Activated CD8-positive, alpha-beta memory T cell treated with anti-CD3 and anti-CD28 coated beads, Interleukin-2, amount 50 U/mL, for 1 hour (primary cell): ENCODE results near the gene INPP5A.
"Not testable (repeated sequence)": the region's sequence is repeated elsewhere in the genome, so short reads cannot be mapped to it uniquely, and the experiment has no call there.

ENCODE experiments used
- DNase-seq: peaks from one replicate; pipeline ENCODE4 v3.0.0-alpha.2; 2020; ENCODE audit errors: extremely low read depth

The INPP5A gene

DNA sequence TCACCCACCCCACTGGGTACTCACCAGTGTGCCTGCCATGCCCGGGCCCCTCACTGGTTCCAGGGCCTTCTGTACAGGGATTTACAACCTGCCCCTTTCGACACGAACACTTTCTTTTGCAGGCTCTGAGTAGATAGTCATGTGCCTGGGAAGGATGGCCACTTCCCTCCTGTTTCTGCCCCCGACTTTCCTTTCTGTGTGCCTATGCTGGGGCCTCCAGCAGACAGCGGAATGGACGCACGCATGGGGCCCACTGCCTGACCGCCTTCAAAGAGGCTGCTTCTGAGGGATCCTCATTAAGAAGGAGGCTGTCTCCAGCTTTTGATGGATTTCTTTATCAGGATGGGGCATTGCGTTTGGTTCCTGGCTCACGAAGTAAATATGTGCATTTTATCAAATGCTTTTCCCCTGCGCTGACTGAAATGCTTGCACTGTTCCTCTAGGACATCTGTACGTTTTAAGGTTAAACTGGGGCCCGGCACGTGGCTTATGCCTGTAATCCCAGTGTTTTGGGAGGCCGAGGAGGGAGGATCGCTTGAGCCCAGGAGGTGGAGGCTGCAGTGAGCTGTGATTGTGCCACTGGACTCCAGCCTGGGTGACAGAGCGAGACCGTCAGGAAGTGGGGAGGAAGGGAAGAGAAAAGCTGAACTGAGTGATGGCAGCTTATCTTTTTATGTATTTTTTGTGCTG lies 277.7 kb downstream of the INPP5A start:
- DNase-seq: no peak

DNA sequence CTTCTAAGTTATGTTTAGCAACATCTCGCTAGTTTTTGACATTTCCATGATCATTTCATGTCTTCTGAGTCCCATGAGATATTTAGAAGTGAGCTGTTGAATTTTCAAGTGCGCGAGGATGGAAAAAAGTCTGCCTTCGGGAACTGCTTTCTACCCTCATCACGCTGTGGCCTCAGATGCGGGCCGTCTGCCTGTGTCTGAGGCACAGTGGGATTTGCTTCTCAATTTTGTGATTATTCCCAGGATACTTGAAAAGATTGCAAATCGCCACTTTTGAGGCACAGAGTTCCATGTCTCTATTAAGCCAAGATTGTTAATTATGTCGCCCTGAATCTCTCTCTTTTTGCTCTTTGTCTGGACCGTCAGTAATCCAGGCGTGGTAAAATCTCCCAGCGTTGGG lies 279.1 kb downstream of the INPP5A start:
- no peak for DNase-seq

DNA sequence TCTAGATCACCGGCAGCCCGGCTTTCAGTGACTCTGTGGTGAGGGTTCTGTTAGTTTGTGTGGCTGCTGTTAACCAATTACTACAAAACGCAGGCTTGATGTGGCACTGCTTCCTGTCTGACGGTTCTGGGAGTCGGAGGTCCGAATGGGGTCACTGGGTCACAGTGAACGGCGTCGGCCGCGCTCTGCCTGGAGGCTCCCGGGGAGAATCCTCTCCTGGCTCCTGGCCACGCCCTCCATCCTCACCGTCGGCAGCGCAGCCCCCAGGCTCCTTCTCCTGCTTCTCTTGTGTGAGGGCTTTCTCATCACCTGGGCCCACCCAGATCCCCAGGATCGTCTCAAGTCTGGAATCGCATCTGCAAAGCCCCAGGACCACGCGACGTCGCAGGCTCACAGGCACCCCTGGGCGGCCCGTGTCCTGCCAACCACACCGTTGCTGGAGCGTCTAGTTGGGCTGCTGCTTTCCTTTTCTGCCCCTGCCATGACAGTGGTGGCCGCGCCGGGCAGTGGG lies 280.2 kb downstream of the INPP5A start:
- no peak for DNase-seq

DNA sequence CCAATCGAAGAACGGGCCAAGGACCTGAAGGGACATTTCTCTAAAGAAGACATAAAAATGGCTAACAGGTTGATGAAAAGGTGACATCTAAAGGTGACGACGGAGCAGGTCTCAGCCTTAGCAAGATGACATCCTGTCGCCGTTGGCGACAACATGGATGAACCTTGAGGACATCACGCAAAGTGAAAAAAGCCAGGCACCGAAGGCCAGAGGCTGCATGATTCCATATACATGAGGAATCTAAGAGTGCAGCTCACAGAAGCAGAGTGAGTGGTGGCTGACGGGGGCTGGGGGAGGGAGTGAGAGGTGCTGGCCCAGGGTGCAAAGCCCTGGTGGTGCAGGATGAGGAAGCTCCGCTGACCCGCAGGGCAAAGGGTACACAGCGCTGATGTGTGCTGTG lies 282.5 kb downstream of the INPP5A start:
- DNase-seq: no peak

DNA sequence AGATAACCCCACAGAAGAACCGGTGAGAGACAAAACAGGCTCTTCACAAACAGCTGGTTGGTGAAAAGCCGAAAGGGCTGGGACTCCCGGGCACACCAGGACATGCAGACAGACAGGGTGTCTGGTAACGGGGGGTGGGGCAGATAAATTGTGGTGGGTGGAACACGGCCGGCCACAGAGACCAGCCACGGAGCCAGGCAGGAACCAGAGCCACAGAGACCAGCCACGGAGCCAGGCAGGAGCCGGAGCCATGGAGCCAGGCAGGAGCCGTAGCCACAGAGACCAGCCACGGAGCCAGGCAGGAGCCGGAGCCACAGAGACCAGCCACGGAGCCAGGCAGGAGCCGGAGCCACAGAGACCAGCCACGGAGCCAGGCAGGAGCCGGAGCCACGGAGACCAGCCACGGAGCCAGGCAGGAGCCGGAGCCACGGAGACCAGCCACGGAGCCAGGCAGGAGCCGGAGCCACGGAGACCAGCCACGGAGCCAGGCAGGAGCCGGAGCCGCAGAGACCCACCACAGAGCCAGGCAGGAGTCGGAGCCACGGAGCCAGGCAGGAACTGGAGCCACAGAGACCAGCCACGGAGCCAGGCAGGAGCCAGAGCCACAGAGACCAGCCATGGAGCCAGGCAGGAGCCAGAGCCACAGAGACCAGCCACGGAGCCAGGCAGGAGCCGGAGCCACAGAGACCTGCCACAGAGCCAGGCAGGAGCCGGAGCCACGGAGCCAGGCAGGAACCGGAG lies 288.4 kb downstream of the INPP5A start:
- not testable (repeated sequence) for DNase-seq

DNA sequence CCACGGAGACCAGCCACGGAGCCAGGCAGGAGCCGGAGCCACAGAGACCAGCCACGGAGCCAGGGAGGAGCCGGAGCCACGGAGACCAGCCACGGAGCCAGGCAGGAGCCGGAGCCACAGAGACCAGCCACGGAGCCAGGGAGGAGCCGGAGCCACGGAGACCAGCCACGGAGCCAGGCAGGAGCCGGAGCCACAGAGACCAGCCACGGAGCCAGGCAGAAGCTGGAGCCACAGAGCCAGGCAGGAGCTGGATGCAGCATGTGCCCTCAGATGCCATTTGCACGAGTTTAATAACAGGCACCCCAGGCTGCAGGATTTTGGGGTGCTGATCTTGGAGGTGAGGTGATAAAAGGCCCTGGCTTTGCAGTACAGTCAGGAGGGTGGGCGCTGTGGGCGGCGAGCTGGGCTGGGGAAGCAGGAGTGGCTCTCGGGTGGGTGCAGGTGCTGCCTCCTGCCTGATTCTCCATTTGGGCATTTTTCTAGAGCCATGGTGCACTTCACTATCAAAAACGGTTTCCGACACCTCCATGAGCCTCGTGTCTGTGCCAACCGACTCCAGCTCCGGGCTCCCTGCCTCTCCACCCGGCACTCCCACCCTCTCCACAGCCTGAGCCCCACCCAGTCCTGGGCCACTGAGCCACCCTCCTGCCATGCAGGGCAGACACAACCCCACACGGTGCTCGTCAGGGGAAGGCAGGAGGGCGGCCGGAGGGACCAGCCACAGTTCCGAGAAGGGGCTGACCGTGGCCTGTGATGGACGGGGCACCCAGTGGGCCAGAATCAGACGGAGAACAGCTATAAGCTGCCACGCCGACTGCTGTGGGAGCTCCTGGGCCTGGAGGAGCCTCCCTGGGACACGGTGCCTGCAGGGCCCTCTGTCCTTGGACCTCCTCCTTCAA lies 289.2 kb downstream of the INPP5A start:
- no peak for DNase-seq

DNA sequence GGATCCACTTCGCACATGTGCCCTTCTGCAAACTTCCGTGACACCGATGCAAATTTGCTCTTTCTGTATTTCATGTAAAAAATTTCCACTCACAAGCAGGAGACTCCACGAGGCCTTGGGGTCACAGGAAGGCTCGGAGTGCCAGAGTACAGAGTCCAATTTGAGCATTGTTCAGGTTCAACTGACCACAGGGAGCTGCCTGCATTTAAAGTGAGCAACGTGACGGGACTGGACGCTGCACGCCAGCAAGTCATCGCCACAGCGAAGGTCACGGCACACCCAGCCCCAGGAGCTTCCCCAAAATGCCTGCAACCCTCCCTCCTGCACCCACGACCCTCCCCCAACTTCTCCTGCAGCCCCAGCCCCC lies 289.8 kb downstream of the INPP5A start:
- no peak for DNase-seq

DNA sequence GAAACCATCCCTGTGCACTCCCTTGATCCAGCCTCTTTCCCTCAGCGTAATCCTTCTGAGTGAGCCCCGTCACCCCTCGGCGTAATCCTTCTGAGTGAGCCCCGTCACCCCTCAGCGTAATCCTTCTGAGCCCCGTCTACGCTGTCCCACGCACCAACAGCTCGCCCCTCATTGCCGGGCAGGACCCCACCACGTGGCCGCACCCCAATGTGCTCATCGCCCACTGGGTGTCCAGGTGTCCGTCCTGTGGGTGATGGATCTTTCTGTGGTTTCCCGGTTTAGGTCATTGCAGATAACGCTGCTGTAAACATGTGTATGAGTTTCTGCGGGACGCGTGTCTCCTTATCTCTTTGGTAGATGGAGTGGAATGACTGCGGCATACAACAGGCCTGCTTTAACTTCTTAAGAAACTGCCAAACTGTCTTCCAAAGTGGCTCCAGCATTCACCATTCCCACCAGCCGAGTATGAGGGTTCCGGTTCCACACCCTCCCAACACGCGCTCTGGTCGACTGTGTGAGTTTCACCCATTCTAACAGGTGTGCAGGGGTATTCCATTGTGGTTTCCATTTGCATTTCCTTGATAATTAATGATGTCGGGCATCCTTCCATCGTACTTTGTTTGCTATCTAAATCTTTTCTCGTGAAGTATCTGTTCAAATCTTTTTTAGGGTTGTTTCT lies 290.4 kb downstream of the INPP5A start:
- DNase-seq: no peak

DNA sequence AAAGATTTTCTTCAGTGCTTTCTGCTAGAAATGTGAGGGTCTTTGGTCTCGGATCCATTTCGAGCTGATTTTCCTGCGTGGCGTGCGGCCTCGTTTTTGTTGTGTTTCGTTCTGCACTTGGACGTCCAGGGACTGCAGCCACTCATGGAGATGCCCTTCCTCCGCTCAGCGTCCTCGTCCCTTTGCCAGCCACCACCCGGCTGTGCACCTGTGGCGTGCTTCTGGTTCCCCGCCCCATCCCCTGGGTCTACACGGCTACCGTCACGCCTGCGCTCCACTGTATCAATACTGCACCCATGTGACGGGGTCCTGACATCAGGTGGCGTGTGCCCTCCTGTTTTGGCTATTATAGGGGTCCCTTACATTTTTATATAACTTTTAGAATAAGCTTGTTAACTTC lies 291.1 kb downstream of the INPP5A start:
- DNase-seq: no peak

DNA sequence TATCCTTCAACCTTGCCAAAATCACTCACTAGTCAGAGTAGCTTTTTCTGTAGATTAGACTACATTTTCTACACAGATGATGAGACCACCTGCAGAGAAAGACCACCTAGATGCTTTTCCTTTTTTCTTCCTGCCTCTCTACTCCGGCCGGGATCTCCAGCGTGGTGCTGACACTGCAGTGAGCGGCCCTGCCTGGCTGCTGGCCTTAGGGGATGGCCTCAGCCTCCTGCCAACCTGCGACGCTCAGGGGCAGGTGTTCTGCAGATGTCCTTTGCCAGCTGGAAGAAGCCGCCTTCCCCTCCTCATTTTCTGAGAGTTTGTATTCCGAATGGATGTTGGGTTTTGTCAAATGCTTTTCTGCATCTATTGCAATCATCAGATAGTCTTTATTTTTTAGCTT lies 291.8 kb downstream of the INPP5A start:
- DNase-seq: no peak

DNA sequence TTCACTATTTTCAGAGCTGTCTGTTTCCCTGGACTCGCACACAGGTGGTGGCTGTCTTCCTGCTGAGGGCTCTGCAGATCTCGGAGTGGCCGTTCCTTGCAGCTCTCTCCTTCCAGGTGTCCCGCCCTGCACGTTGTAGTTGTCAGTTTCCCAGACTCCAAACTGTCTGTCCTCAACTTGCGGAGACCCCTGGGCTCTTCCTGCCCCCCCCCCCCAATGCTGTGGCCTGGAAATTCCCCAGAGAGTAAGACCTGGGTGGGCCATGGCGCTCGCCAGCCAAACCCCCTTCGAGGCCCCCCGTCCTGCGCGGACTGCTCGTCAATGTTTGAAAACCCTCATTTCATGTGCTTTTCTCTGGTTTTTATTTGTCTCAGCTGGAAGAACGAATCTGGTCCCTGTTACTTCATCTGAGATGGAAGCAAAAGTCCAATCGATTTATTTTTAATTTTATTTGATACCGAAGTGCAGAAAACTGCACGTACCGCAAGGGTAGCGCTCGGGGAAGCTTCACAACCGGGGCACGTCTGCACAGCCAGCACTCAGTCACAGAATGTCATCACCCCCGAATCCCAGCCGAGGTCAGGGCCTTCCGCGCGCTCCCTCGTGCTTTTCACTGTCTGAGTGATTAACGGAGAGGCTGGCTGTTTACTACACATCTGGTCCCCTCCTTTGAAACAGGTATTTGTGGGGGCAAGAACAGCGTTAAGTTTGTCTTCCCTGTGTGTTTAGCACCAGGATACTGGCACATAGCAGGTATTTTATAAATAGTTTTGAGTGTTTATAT lies 294.8 kb downstream of the INPP5A start:
- no peak for DNase-seq
